ENCODE results near the gene NT5M.

NT5M gene

GRCh38 chr17:17355426-17355825 is 52.3 kb downstream of the NT5M start:
- DNase-seq (ENCODE audit: low spot score), result no peak

- peak; percentile 93 for DNase-seq (ENCODE audit: low spot score)
Measured at GRCh38 chr17:17356149-17356930, 53.2 kb downstream of the NT5M start.

- no peak for DNase-seq (ENCODE audit: low spot score)
Measured at GRCh38 chr17:17356931-17357270, 53.7 kb downstream of the NT5M start.

- no peak for DNase-seq (ENCODE audit: low spot score)
Measured at GRCh38 chr17:17358060-17358751, 55.0 kb downstream of the NT5M start.

GRCh38 chr17:17358866-17359265 is 55.7 kb downstream of the NT5M start:
- no peak for DNase-seq (ENCODE audit: low spot score)

GRCh38 chr17:17359271-17359670 is 56.1 kb downstream of the NT5M start:
- DNase-seq (ENCODE audit: low spot score), result no peak

- DNase-seq (ENCODE audit: low spot score), result no peak
Measured at GRCh38 chr17:17360087-17360730, 57.0 kb downstream of the NT5M start.

- no peak for DNase-seq (ENCODE audit: low spot score)
Measured at GRCh38 chr17:17361543-17361866, 58.3 kb downstream of the NT5M start.

- no peak for DNase-seq (ENCODE audit: low spot score)
Measured at GRCh38 chr17:17361867-17362539, 58.8 kb downstream of the NT5M start.

- no peak for DNase-seq (ENCODE audit: low spot score)
Measured at GRCh38 chr17:17362540-17362930, 59.4 kb downstream of the NT5M start.

- DNase-seq (ENCODE audit: low spot score), result no peak
Measured at GRCh38 chr17:17363638-17364337, 60.6 kb downstream of the NT5M start.

GRCh38 chr17:17364338-17364667 is 61.1 kb downstream of the NT5M start:
- DNase-seq (ENCODE audit: low spot score), result no peak

- DNase-seq (ENCODE audit: low spot score), result no peak
Measured at GRCh38 chr17:17365476-17366110, 62.4 kb downstream of the NT5M start.

- DNase-seq (ENCODE audit: low spot score), result no peak
Measured at GRCh38 chr17:17366235-17366634, 63.1 kb downstream of the NT5M start.

GRCh38 chr17:17366941-17367875 is 64.0 kb downstream of the NT5M start:
- DNase-seq (ENCODE audit: low spot score), result no peak

- DNase-seq (ENCODE audit: low spot score), result no peak
Measured at GRCh38 chr17:17367931-17368330, 64.8 kb downstream of the NT5M start.

GRCh38 chr17:17370711-17371110 is 67.5 kb downstream of the NT5M start:
- no peak for DNase-seq (ENCODE audit: low spot score)

GRCh38 chr17:17372856-17373520 is 69.8 kb downstream of the NT5M start:
- no peak for DNase-seq (ENCODE audit: low spot score)

GRCh38 chr17:17375841-17376240 is 72.7 kb downstream of the NT5M start:
- DNase-seq (ENCODE audit: low spot score), result no peak

- DNase-seq (ENCODE audit: low spot score), result peak; percentile 78
Measured at GRCh38 chr17:17376362-17376761, 73.2 kb downstream of the NT5M start.

Data from hepatic stellate cell (primary cell).